Effector memory CD4-positive, alpha-beta T cell (primary cell): ENCODE measurements around the gene HSD17B12.

Experiments
- DNase-seq, 3 donors: peaks; one replicate each; pipeline ENCODE4 v3.0.0-alpha.2; 2020
- H3K27ac ChIP-seq: 2 replicates; pipeline ENCODE4 v1.7.0; 2013; ENCODE audit warnings: mild to moderate bottlenecking, low read length, moderate library complexity; ENCODE audit not compliant: insufficient read depth, poor library complexity, severe bottlenecking
- H3K27me3 ChIP-seq: replicated peaks from 2 replicates; pipeline ENCODE4 v1.7.0; 2013; ENCODE audit warnings: mild to moderate bottlenecking, low read length; ENCODE audit not compliant: insufficient read depth, control insufficient read depth, poor library complexity, severe bottlenecking
- H3K36me3 ChIP-seq: 2 replicates; pipeline ENCODE4 v1.7.0; 2013; ENCODE audit warnings: mild to moderate bottlenecking, low read length, moderate library complexity; ENCODE audit not compliant: control insufficient read depth, insufficient read depth
- H3K4me1 ChIP-seq: 2 replicates; pipeline ENCODE4 v1.7.0; 2013; ENCODE audit warnings: low read length, mild to moderate bottlenecking; ENCODE audit not compliant: control insufficient read depth, insufficient read depth, poor library complexity, severe bottlenecking
- H3K4me3 ChIP-seq: 2 replicates; pipeline ENCODE4 v1.7.0; 2013; ENCODE audit warnings: low read length, low read depth, mild to moderate bottlenecking; ENCODE audit not compliant: insufficient read depth, poor library complexity, severe bottlenecking
- H3K9me3 ChIP-seq: 2 replicates; pipeline ENCODE4 v1.7.0; 2013; ENCODE audit warnings: mild to moderate bottlenecking, low read length, moderate library complexity; ENCODE audit not compliant: control insufficient read depth
- total RNA-seq, 3 donors: gene quantifications; one replicate each; lab custom pipeline; 2026; lab: John Stamatoyannopoulos, UW

The HSD17B12 gene
- 13.9 to 15.0 (median 14.2) reads per million in 3 donors for total RNA-seq

DNA sequence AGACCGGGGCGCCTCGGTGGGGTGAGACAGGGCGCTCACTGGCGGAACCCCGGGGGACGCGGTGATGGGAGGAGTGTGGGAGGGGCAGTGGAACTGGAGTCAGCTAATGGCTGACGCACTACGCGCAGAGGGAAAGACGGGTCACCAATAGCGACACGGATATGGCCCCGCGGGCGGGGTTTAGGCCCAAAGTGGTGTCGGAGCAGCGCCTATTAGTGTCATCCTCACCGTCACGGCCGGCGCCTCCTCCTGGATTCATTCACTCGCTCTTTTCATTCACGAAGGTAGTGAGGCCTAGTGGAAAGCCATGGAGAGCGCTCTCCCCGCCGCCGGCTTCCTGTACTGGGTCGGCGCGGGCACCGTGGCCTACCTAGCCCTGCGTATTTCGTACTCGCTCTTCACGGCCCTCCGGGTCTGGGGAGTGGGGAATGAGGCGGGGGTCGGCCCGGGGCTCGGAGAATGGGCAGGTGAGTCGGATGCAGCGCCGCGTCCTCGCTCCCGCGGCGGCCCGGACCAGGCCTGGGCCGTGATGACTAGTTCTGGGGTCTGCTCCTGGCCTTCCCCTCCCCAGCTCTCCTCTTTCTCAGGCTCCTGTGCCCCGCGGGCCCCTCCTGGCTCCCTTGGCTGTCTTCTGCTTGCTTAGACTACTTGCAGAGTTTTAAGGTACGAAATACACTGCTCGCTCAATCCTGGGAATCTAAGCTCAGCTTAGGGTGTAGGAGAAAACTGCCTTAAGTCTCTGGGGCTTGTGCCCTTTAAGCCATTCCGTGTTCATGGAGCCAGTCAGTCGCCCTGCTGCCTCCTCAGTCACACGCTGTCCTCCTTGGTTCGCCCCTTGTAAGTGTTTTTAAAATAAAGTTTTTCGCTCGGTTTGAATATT, at the start of gene HSD17B12:
Gene HSD17B12, plus strand, starts transcription at position 218 of the 880 bp plus-strand sequence. Its CDS starts 90 bp downstream, at position 308.
- H3K9me3 ChIP-seq, result no peaks in the 10 kb centered on the region
- peak within 1 kb of the TSS; percentile 82 for H3K27ac ChIP-seq
- peak; percentile 96 to 99 (median 99) for DNase-seq
- no peaks in the 10 kb centered on the region for H3K4me1 ChIP-seq
- no peaks in the 10 kb centered on the region for H3K36me3 ChIP-seq
- H3K27me3 ChIP-seq, result no peaks in the 10 kb centered on the region
- peak within 1 kb of the TSS; percentile 63 for H3K4me3 ChIP-seq

DNA sequence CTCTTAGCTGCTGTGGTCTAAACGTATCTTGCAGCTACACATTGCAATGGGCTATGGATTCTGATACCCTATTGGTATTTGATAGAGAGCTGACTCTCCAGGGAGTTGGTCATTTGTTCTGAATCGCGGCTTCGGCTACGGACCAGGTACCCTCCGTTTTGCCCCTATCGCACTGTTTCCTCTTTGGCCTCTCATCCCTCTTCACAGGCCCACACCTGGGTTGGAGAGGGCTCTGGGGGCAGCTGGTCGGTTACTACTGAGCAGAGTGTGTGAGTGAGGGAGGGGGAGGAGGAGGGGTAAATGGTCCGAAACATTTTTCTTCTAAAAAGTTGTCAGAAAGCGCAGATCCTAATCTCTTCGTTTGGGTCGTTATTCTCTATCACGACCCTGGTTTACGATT, 48.8 kb upstream of the HSD17B12 start:
- no peak overlapping the region for H3K4me3 ChIP-seq
- DNase-seq, result no peak
- no peak overlapping the region for H3K27ac ChIP-seq
- H3K27me3 ChIP-seq, result peaks cover 8% of the 10 kb centered on the region
- H3K36me3 ChIP-seq, result no peaks in the 10 kb centered on the region
- H3K4me1 ChIP-seq, result no peaks in the 10 kb centered on the region
- no peaks in the 10 kb centered on the region for H3K9me3 ChIP-seq

DNA sequence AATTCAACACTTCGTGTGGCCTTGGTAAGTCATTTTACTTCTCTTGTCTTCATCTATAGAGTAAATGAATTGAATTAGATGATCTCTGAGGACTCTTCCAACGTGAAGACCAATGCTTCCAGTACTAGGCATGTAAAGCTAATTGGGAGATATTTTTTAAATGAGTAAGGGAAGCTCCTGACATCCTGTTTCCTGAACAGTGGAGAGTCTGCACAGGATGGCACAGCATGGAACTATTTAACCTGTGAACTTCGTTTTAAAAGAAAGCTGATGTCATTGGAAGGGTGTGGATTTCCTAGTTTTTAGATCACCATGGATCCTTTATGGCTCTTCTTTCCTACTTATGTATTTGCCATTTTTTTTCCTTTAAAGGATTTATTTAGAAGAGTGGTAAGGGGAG, 48.4 kb upstream of the HSD17B12 start:
- Histone ChIP-seq H3K36me3 (no peaks in the 10 kb centered on the region), H3K9me3 (no peaks in the 10 kb centered on the region), H3K4me1 (no peaks in the 10 kb centered on the region), H3K27me3 (peaks cover 8% of the 10 kb centered on the region), H3K4me3 (no peak overlapping the region), H3K27ac (no peak overlapping the region)
- no peak for DNase-seq

DNA sequence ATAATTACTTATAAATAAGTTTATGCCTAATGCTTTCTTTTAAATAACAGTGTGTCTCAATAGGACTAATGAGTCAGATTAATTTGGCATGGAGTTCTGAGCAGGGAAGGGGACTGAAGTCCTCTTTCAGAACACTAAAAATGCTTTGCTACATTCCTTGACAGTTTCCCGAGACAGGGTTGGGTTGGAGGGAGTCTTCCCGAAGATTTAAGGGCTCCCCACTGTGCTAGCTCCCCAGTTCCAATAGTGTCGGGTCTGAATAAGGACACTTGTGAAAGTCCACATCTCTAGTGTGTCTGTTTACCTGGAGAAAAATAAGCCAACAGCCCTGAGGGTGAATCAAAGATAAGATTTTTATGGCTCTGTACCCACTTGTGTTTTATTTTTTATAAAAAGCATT, 41.8 kb upstream of the HSD17B12 start:
- H3K27me3 ChIP-seq, result peaks cover 16% of the 10 kb centered on the region
- no peak overlapping the region for H3K27ac ChIP-seq
- no peaks in the 10 kb centered on the region for H3K9me3 ChIP-seq
- no peak for DNase-seq
- no peaks in the 10 kb centered on the region for H3K4me1 ChIP-seq
- H3K4me3 ChIP-seq, result no peak overlapping the region
- H3K36me3 ChIP-seq, result no peaks in the 10 kb centered on the region

DNA sequence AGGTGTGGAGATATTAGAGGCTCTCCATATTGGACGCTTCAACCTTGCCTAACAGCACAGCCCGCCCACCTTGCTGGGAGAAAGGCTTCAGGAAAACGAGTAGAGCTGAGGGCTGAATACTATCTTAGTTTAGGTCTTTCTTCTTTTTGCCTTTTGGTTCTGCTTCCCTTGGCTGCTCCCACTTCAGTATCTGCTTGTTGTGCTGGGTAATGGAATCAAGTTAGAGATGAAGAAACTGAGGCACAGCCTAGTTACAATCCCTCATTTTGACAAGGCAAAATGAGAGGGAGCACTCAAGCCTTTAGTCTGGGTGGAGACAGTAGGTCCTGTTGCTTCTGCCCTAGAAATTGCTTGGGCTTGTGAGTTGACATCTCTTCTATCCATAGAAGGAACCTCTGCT, 41.3 kb upstream of the HSD17B12 start:
- Histone ChIP-seq H3K27ac (no peak overlapping the region), H3K9me3 (no peaks in the 10 kb centered on the region), H3K4me1 (no peaks in the 10 kb centered on the region), H3K4me3 (no peak overlapping the region), H3K27me3 (peaks cover 14% of the 10 kb centered on the region), H3K36me3 (no peaks in the 10 kb centered on the region)
- no peak for DNase-seq

DNA sequence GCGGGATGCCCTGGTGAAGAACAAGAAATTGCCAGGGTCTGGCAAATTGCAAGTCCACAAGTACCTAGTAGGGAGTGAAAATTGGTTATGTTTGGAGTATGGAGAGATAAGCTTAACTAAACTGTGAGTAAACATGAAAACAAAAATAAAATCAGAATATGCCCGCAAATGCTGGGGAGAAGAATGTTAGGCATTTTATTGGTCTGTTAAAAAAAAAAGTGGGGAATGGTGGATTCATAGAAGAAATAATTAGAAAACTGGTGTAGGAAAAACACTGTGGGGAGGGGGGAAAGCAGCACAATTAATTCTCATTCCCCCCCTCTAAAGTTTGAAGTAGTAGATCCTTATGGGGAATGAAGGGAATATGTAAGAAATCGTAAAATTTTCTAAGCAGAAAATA, 40.6 kb upstream of the HSD17B12 start:
- H3K27ac ChIP-seq, result no peak overlapping the region
- H3K9me3 ChIP-seq, result no peaks in the 10 kb centered on the region
- H3K4me3 ChIP-seq, result no peak overlapping the region
- H3K36me3 ChIP-seq, result no peaks in the 10 kb centered on the region
- no peak for DNase-seq
- peaks cover 3% of the 10 kb centered on the region for H3K4me1 ChIP-seq
- peaks cover 7% of the 10 kb centered on the region for H3K27me3 ChIP-seq

DNA sequence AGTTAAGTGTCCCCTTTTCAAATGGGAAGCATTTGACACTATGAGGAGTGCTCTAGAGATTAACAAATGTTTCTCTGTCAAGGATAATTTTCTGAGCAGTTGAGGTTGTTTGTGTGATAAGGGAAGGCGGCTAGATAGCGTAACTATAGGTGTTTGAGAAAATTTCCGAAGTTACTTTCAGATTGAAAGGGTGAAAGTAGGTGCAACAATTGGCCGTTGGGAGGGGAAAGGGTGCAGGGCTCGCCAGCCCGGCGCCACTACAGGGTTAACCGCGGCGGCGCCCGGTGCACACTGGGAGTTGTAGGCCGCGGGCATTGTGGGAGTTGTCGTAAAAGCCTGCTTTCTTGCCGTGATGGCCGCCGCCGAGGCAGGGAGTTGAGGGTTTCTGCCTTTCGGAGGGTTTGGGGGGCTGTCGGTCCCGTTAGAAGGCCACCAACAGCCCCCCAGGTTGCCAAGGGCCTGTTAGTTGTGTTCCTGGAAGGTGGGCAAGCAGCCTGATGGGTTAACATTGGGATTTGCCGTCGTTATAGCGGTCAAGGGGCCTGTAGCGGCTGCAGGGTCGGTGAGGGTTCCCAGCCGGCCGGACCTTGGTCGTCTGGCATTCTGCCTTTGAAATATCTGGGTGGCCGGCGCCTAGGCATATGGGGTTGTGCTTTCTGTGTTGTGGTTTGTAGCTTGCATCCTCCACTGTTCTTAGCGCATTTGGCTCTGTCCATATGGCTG, 36.5 kb upstream of the HSD17B12 start:
- peak overlapping the region; percentile 58 for H3K27ac ChIP-seq
- peak; percentile 70 to 77 (median 76) for DNase-seq
- H3K9me3 ChIP-seq, result no peaks in the 10 kb centered on the region
- H3K4me1 ChIP-seq, result peaks cover 6% of the 10 kb centered on the region
- peak overlapping the region; percentile 83 for H3K4me3 ChIP-seq
- no peaks in the 10 kb centered on the region for H3K36me3 ChIP-seq
- peaks cover 3% of the 10 kb centered on the region for H3K27me3 ChIP-seq

DNA sequence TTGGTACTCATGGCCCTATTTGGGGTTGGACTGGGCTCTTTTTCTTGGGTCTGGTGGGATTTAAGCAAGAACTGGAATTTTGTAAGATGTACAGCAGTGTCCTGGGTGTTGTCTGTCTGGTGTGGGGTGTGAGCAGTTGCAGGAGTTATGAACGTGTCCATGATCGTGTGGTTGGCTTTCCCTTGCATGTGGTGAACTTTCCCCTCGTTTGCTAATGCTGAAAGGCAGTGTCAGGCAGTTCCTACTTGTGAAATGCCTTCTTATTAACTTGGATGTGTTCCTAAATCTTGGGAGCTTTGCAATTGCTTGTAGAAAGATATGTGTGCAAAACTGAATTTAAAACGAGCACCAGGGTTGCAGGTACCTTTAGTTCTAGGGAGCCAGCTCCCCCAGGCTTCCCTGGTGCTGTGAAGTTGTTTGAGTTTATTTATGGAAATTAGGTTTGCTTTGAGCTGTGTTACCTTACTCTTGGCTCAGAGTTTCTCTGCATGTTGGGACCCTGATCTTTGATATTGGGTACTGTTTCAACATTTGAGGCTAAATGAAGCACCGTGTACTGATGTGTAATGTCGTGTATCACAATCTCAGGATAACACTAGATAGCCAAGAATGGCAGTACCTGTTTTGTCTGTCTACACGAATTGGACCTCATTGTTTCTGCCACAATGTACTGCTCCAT, 35.8 kb upstream of the HSD17B12 start:
- H3K9me3 ChIP-seq, result no peaks in the 10 kb centered on the region
- no peak for DNase-seq
- peaks cover 6% of the 10 kb centered on the region for H3K4me1 ChIP-seq
- H3K27me3 ChIP-seq, result no peaks in the 10 kb centered on the region
- H3K27ac ChIP-seq, result peak overlapping the region; percentile 58
- H3K36me3 ChIP-seq, result no peaks in the 10 kb centered on the region
- H3K4me3 ChIP-seq, result peak overlapping the region; percentile 83

DNA sequence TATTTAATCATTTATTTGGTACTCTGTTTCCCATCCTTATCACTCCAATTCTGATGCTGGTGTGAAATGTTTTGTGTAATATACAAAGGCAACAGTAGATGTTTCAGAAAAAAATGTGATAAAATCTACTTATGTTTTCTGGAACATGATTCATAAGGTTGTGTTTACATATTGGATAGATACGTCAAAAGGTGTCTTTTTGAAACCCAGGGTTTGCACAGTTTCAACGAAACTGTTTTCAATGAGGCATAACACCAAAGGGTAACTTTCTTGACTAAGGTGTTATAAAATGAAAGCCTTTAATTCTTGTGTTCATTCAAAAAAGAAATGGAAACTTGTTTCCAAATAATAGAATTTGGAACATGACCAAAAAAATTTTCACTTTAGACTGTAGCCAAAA, 33.8 kb upstream of the HSD17B12 start:
- Histone ChIP-seq H3K4me1 (peaks cover 6% of the 10 kb centered on the region), H3K9me3 (peaks cover 6% of the 10 kb centered on the region), H3K36me3 (no peaks in the 10 kb centered on the region), H3K27me3 (no peaks in the 10 kb centered on the region), H3K27ac (no peak overlapping the region), H3K4me3 (no peak overlapping the region)
- no peak for DNase-seq
